Activated T-helper 1 cell treated with anti-CD3 and anti-CD28 coated beads, Interleukin-12 subunit alpha, Interleukin-12 subunit beta, Interleukin-2, Interleukin-4 antibody, amounts not matched to agents 30 ng/mL and 10 ng/mL and 1 ng/mL, durations not matched to agents 14 hours and 24 hours and 36 hours (primary cell): ENCODE data around the gene C6orf89. TPM values are rescaled to one million over a fixed set of nuclear protein-coding genes. Genes with fewer than 3 reads are reported as not detected.
A peak's percentile ranks its signal among the peaks of the same experiment; 100 is the strongest.

ENCODE experiments used
- DNase-seq: peaks from one replicate; pipeline ENCODE4 v3.0.0; 2021; ENCODE audit warnings: low spot score
- H3K27ac Mint-ChIP-seq: one replicate; pipeline ENCODE4 v1.8.0; 2021; ENCODE audit warnings: mild to moderate bottlenecking, mixed read lengths
- H3K27me3 Mint-ChIP-seq: one replicate; pipeline ENCODE4 v1.8.0; 2022; ENCODE audit warnings: mild to moderate bottlenecking, moderate library complexity, mixed read lengths; ENCODE audit not compliant: insufficient read depth
- H3K36me3 Mint-ChIP-seq: one replicate; pipeline ENCODE4 v1.8.0; 2021; ENCODE audit warnings: low read depth, mixed read lengths
- H3K4me1 Mint-ChIP-seq: one replicate; pipeline ENCODE4 v1.8.0; 2021; ENCODE audit warnings: low read depth, mixed read lengths
- H3K4me3 Mint-ChIP-seq: one replicate; pipeline ENCODE4 v1.8.0; 2021; ENCODE audit warnings: mild to moderate bottlenecking, moderate library complexity, mixed read lengths
- H3K9me3 Mint-ChIP-seq: one replicate; pipeline ENCODE4 v1.8.0; 2021; ENCODE audit warnings: mixed read lengths
- intact Hi-C: fragments of 100-400 bp; cut with micrococcal nuclease; formaldehyde crosslinking; loops from one replicate; pipeline ENCODE4 v1.15.1; 2024
- total RNA-seq: library from RNA; stranded (reverse); gene quantifications from 2 replicates; pipeline ENCODE4 v1.2.3, GENCODE V29; 2022

C6orf89 gene
- total RNA-seq, 1 donor from 2014 or later: 31.5 TPM

DNA sequence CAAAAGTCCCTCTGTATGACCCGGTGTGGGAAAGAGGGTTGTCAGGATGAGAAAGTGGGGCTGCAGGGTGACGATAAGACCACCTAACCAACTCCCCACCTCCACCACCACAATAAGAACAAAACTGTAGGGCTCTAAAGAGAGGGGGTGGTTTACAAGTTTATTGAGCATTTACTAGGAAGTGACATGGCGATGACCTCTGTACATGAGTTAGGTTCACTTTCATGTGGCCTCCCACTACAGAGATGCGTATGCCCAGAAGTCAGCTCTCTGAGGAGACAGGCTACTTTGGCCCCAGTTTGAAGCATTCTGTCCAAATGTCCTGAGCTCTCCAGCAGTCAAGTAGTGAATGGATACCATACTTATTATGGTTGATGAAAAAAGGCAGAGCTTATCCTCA is 40.1 kb downstream of the C6orf89 start:
- no peak for DNase-seq
- Mint-ChIP-seq H3K4me1 (peaks cover 45% of the 10 kb centered on the region), H3K36me3 (peaks cover 18% of the 10 kb centered on the region), H3K4me3 (peak overlapping the region; percentile 49), H3K9me3 (no peaks in the 10 kb centered on the region), H3K27me3 (no peaks in the 10 kb centered on the region), H3K27ac (peak overlapping the region; percentile 86)
- intact Hi-C loops: loop anchor here (1.0 to 2.0 kb wide), 2 partner anchors 14 to 61 kb away; partner anchors contain the start of gene MTCH1

DNA sequence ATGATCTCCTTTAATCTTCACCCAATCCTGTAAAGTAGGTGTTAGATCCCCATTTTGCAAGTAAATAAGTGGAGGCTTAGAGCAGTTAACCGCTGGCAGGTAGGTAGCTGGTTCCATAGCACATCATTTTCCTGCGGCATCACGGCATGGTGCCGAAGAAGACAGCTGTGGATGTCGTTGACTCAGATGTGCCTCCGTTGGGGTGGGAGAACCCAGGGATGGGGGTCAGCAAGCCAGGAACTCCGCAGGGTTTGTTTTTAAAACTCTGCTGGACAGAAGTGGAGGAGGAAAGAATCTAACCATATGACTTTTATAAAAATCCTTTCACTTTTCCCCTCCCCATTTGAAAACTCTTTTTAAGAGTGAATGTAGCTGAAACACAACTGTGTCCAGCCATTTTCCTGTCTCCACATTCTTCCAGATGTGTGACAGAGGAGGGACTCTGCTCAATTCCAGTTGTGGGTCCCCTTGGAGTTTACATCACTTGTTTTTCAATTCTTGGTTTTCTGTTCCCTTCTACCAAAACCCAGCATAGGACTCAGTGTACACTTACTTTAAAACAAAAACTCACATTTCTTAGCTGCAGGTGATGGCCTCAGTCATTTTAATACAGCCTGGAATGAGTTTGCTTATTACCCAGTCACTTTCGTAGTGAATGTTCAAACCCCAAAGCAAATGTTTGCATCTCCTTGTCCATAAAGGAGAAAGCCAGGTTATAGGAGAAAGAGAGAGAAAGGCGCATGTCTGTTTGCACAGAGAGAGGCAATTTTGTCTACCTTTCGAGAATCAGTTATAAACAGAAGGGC is 41.2 kb downstream of the C6orf89 start:
- peaks cover 42% of the 10 kb centered on the region for H3K4me1 Mint-ChIP-seq
- no peak for DNase-seq
- intact Hi-C loops: no loop called here
- H3K36me3 Mint-ChIP-seq: peaks cover 13% of the 10 kb centered on the region
- no peaks in the 10 kb centered on the region for H3K9me3 Mint-ChIP-seq
- H3K4me3 Mint-ChIP-seq: no peak overlapping the region
- H3K27me3 Mint-ChIP-seq: no peaks in the 10 kb centered on the region
- H3K27ac Mint-ChIP-seq: no peak overlapping the region

DNA sequence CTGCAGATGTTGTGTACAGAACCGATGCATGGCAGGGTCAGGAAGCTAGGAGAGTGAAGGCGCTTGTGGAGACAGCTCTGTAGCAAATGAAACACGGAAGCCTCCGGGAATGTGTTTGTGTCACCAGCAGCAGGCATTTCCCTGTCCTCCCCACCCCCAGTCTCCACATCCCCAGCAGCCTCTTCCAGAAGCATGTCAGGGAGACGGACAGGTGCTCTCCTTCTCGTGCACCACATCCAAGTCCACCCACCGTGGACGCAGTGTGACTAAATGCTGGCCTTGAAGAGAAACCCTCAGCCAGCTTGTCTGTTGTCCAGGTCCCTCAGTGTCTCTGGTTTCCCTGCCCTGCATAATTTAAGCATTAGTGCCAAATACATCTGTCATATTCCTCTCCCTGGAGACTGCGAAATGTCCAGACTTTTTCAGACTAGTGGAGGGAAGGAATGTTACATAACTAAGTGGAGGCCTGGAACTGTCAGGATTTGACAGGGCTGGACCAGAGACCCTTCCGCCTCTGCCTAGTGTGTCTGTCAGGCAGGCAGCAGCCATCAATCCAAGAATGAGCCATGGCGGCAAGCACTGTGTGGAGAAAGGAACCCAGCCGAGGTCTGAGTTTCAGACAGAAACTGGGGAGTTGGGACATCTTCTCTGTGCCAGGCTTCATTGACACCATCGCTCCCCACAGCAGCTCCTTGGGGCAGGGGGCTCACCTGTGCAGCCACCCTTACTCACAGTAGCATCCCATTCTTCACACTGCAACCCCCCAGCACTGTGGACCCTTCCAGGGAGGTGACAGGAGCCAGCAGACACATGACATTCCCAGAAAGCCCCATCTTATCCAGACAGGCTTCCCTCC is 42.2 kb downstream of the C6orf89 start:
- Mint-ChIP-seq H3K9me3 (no peaks in the 10 kb centered on the region), H3K4me1 (peaks cover 38% of the 10 kb centered on the region), H3K36me3 (peaks cover 15% of the 10 kb centered on the region), H3K27me3 (no peaks in the 10 kb centered on the region), H3K4me3 (no peak overlapping the region), H3K27ac (no peak overlapping the region)
- no peak for DNase-seq
- intact Hi-C loops: no loop called here

DNA sequence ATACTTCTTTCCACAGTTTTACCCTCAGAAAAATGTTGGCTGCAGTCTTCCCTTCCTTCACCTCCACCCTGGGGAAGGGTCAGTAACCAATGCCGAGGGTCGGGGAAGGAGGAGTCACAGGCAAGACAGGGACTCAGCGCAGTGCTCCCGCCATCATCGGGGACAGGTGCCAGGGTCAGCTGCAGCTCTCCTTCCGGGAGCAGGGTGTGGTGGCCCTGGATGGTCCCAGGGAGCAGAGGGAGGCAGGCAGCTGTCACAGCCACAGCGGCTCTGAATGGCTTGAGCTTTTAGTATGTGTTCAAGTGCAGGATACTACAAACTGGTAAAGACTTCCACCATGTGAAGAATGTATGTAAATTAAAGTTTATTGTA is 42.8 kb downstream of the C6orf89 start:
- H3K27ac Mint-ChIP-seq: no peak overlapping the region
- no peaks in the 10 kb centered on the region for H3K27me3 Mint-ChIP-seq
- no peak for DNase-seq
- peaks cover 15% of the 10 kb centered on the region for H3K36me3 Mint-ChIP-seq
- H3K4me3 Mint-ChIP-seq: no peak overlapping the region
- H3K9me3 Mint-ChIP-seq: no peaks in the 10 kb centered on the region
- intact Hi-C loops: no loop called here
- H3K4me1 Mint-ChIP-seq: peaks cover 32% of the 10 kb centered on the region

DNA sequence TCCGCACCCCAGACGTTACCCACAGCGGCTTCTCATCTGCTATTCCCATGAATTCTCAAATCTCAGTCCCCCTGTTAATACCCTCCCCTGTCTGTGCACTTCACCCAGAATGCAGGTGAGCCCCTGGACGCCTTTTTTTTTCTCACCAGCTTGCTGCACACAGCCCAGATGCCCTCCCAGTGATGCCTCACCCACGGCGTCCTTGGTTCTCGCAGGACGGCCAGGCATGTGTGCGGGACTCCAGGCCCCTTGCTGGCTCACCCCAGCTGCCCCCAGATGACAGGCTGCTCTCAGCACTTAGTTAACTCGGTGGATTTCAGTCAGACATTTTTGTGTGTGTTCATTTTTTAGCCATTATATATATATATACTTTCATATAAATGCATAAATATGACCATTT is 43.4 kb downstream of the C6orf89 start:
- peaks cover 3% of the 10 kb centered on the region for H3K27me3 Mint-ChIP-seq
- no peak overlapping the region for H3K27ac Mint-ChIP-seq
- peaks cover 14% of the 10 kb centered on the region for H3K36me3 Mint-ChIP-seq

DNA sequence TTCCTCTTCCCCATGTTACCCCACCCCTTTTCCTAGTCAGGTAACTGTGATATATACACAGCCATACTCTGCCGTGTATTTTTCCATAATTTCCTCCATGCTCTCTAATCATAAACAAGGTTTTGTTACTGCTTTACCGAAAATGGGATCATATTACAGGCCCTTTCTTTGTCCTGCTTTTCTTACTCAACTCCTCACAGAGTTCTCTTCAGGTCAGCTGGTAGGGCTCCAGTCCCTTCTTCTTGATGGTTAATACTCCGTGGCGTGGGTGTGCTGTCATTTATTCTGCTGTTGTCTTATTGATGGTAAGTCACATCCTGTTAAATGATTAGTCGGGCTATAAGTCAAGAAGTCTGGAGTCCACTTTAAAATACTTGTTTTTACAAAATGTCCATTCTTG is 43.9 kb downstream of the C6orf89 start:
- H3K9me3 Mint-ChIP-seq: no peaks in the 10 kb centered on the region

More for the DNA sequence above, 43.4 kb downstream of the C6orf89 start:
- intact Hi-C loops: no loop called here
- Mint-ChIP-seq H3K9me3 (no peaks in the 10 kb centered on the region), H3K4me3 (no peak overlapping the region), H3K4me1 (peaks cover 26% of the 10 kb centered on the region)
- no peak for DNase-seq

DNA sequence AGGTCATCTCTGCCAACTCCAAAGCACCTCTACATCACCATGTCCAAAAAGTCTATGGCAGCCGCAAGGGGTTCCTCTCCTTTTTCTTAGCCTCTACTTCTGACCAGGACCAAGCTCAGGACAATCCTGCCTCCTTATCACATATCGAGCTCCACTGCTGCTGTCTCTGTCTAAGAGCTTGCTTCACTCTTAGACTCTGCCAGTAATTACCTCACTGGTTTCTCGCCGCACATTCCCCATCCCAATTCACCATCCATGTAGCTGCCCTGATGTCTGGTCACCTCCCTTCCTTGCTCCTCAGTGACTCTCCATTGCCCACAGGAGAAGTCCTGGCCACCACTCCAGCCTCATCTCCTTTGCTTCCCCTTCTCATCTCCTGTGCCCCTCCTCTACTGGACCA is 44.7 kb downstream of the C6orf89 start:
- peaks cover 7% of the 10 kb centered on the region for H3K27me3 Mint-ChIP-seq
- no peak for DNase-seq
- intact Hi-C loops: no loop called here
- H3K9me3 Mint-ChIP-seq: no peaks in the 10 kb centered on the region
- H3K36me3 Mint-ChIP-seq: peaks cover 6% of the 10 kb centered on the region
- no peak overlapping the region for H3K4me3 Mint-ChIP-seq
- H3K27ac Mint-ChIP-seq: no peak overlapping the region
- peaks cover 12% of the 10 kb centered on the region for H3K4me1 Mint-ChIP-seq

More for the DNA sequence above, 43.9 kb downstream of the C6orf89 start:
- no peak overlapping the region for H3K27ac Mint-ChIP-seq
- H3K4me1 Mint-ChIP-seq: peaks cover 21% of the 10 kb centered on the region
- intact Hi-C loops: no loop called here
- no peak overlapping the region for H3K4me3 Mint-ChIP-seq
- H3K27me3 Mint-ChIP-seq: peaks cover 3% of the 10 kb centered on the region
- H3K36me3 Mint-ChIP-seq: peaks cover 10% of the 10 kb centered on the region
- DNase-seq: no peak

DNA sequence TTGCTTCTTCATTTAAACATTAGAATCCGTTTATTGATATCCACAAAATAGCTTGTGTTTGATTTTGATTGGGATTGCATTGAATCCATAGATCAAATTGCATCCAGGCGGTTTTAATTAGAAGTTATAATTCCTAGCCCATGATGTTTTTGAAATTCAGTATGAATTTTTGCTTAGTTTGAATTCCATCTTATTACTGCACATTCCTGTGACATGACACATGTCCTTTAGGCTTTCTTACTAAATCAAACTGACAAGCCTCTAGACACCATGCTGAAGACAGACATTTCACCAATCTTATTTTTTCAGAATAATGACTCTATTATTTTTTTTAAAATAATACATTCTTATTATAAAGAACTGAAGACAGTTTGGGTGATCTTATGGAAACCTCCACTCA is 47.4 kb downstream of the C6orf89 start:
- H3K4me3 Mint-ChIP-seq: no peak overlapping the region
- no peaks in the 10 kb centered on the region for H3K4me1 Mint-ChIP-seq
- H3K9me3 Mint-ChIP-seq: no peaks in the 10 kb centered on the region
- peaks cover 2% of the 10 kb centered on the region for H3K36me3 Mint-ChIP-seq
- intact Hi-C loops: loop anchor here (2.0 kb wide), 1 partner anchor 22 kb away; the partner anchor contains the start of gene PI16
- DNase-seq: no peak
- peaks cover 15% of the 10 kb centered on the region for H3K27me3 Mint-ChIP-seq
- H3K27ac Mint-ChIP-seq: no peak overlapping the region

DNA sequence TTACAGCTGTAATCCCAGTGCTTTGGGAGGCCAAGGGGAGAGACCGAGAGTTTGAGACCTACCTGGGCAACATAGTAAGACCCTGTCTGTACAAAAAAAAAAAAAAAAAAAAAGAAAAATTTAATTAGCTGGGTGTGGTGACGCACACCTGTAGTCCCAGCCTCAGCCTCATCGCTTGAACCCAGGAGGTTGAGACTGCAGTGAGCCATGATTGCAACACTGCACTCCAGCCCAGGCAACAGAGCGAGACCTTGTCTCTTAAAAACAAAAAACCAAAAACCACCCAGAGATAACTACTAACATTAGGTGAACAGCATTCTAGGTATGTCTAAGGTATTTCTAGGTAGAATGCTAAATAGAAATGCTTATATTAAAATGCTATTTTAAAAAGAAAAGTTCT is 47.8 kb downstream of the C6orf89 start:
- peaks cover 2% of the 10 kb centered on the region for H3K36me3 Mint-ChIP-seq

DNA sequence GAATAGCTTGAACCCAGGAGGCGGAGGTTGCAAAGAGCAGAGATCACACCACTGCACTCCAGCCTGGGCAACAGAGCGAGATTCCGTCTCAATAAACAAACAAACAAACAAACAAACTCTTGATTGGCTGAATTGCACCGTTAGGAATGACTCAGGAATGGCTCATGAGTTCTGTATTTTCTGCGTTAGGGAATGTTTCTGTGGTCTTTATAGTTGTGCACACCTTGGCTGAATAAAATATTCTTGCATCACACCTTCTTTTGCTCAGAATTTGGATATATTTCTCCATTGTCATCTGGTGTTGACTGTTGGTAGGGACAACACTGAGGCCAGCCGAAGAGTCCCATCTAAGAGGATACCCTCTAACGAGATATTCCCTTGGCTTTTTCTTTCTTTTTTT is 49.1 kb downstream of the C6orf89 start:
- Mint-ChIP-seq H3K4me1 (no peaks in the 10 kb centered on the region), H3K27me3 (peaks cover 22% of the 10 kb centered on the region), H3K27ac (no peak overlapping the region), H3K9me3 (no peaks in the 10 kb centered on the region), H3K36me3 (peaks cover 2% of the 10 kb centered on the region), H3K4me3 (no peak overlapping the region)
- no peak for DNase-seq
- intact Hi-C loops: no loop called here

More for the DNA sequence above, 47.8 kb downstream of the C6orf89 start:
- intact Hi-C loops: loop anchor here (2.0 kb wide), 1 partner anchor 21 kb away; the partner anchor contains the start of gene PI16
- H3K4me1 Mint-ChIP-seq: no peaks in the 10 kb centered on the region
- H3K27ac Mint-ChIP-seq: no peak overlapping the region
- no peak for DNase-seq
- peaks cover 15% of the 10 kb centered on the region for H3K27me3 Mint-ChIP-seq
- H3K4me3 Mint-ChIP-seq: no peak overlapping the region
- H3K9me3 Mint-ChIP-seq: no peaks in the 10 kb centered on the region

DNA sequence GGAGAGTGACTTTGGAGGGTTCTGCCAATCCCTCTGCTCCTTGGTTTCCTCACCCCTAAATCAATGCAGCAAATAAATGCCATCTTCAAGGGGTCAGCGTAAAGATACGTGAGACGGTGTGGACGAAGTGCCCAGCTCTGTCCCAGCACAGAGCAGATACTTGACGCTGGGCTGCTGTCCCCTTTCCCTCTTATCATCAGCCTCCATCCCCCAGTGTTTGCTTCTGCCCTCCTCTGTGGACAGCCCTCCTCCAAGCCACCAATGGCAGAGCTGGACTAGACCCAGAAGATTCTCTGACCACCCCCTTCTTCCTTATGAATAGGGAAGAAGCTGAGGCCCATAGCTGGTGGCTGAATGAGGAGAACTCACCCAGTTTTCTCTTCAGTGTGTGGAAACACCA is 51.1 kb downstream of the C6orf89 start:
- H3K4me1 Mint-ChIP-seq: peaks cover 5% of the 10 kb centered on the region
- no peak overlapping the region for H3K4me3 Mint-ChIP-seq
- no peaks in the 10 kb centered on the region for H3K9me3 Mint-ChIP-seq
- H3K27ac Mint-ChIP-seq: no peak overlapping the region
- no peak for DNase-seq
- intact Hi-C loops: no loop called here
- H3K36me3 Mint-ChIP-seq: peaks cover 2% of the 10 kb centered on the region
- H3K27me3 Mint-ChIP-seq: peaks cover 31% of the 10 kb centered on the region

DNA sequence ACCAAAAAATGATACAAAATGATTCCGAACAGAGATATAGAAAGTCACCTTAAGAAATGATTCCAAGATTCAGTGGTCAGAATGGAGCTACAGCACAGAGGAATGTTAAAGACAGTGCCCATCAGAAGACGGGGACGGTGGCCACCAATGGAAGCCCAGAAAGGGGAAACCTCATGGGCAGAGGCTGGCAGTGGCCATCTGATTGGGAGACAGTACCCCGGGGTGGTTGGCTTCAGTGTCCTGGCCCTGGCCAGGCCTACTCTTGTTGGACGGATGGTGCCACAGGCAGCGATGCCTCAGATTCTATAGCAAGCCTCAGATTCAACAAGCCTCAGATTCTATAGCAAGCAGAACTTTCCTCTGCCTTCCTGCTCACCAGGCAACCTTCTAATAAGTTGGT is 52.1 kb downstream of the C6orf89 start:
- Mint-ChIP-seq H3K27ac (no peak overlapping the region), H3K27me3 (peaks cover 35% of the 10 kb centered on the region), H3K9me3 (no peaks in the 10 kb centered on the region), H3K4me1 (peaks cover 5% of the 10 kb centered on the region), H3K36me3 (peaks cover under 1% of the 10 kb centered on the region), H3K4me3 (no peak overlapping the region)
- no peak for DNase-seq
- intact Hi-C loops: no loop called here

DNA sequence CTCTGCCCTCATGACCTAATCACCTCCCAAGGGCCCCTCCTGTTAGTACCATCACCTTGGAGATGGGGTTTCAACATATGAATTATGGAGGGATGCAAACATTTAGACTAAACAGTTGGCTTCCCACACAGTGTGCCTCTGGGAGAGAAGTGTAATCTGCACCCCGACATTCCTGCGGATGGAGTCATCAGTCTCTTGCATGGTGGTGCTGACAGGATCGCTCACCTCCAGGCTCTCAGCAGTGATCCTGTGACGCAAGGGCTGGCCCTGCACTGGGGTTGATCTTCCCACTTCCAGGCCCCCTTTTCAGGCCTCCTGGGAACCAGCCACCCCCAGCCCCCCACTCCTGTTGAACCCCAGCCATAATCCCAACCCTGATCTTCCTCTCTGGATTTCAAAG is 52.8 kb downstream of the C6orf89 start:
- no peak overlapping the region for H3K27ac Mint-ChIP-seq

More for the DNA sequence above, 52.8 kb downstream of the C6orf89 start:
- Mint-ChIP-seq H3K4me1 (peaks cover 5% of the 10 kb centered on the region), H3K4me3 (no peak overlapping the region), H3K9me3 (no peaks in the 10 kb centered on the region), H3K36me3 (no peaks in the 10 kb centered on the region), H3K27me3 (peaks cover 39% of the 10 kb centered on the region)
- no peak for DNase-seq
- intact Hi-C loops: no loop called here
